A673 (cell line): ENCODE results near the gene ARID3A. TPM values are rescaled to one million over a fixed set of nuclear protein-coding genes. Genes with fewer than 3 reads are reported as not detected.

Experiments used
- BruUV-seq: library from RNA; stranded (reverse); fragments of 400-500 nt; replicated peaks from 2 replicates; lab custom pipeline; 2021; lab: Mats Ljungman, UMichigan
- CTCF ChIA-PET: fragments of 300-600 bp; sonication (Branson Sonifier 250); formaldehyde crosslinking; loops from one replicate; lab custom pipeline; 2022; ENCODE audit warnings: antibody characterized with exemption; lab: Charles Lee
- POLR2A ChIA-PET: fragments of 300-600 bp; sonication (Branson Sonifier 250); formaldehyde crosslinking; loops from one replicate; lab custom pipeline; 2022; ENCODE audit warnings: antibody characterized with exemption; ENCODE audit not compliant: low non-redundant PET; lab: Charles Lee
- DNase-seq: peaks from one replicate; pipeline ENCODE4 v3.0.0-alpha.2; 2015; ENCODE audit warnings: low spot score
- H3K27ac ChIP-seq: fragments of 200-600 bp; sonication (generic); 2 replicates; pipeline ENCODE4 v1.5.1; 2016; ENCODE audit warnings: mixed run types, low read depth, mild to moderate bottlenecking, mixed read lengths, antibody characterized with exemption, low read length; ENCODE audit not compliant: poor library complexity, severe bottlenecking
- H3K27me3 ChIP-seq: fragments of 200-600 bp; sonication (generic); replicated peaks from 2 replicates; pipeline ENCODE4 v1.6.1; 2017; ENCODE audit warnings: mixed run types, low read depth, mild to moderate bottlenecking, mixed read lengths, antibody characterized with exemption, low read length; ENCODE audit not compliant: insufficient read depth, poor library complexity
- H3K36me3 ChIP-seq: fragments of 200-600 bp; sonication (generic); 2 replicates; pipeline ENCODE4 v1.6.1; 2016; ENCODE audit warnings: mixed run types, mild to moderate bottlenecking, mixed read lengths, antibody characterized with exemption, low read length; ENCODE audit not compliant: insufficient read depth, poor library complexity, severe bottlenecking
- H3K4me1 ChIP-seq: fragments of 200-600 bp; sonication (generic); 2 replicates; pipeline ENCODE4 v1.6.1; 2017; ENCODE audit warnings: mixed run types, mild to moderate bottlenecking, mixed read lengths, antibody characterized with exemption, low read length; ENCODE audit not compliant: insufficient read depth, poor library complexity, severe bottlenecking
- H3K4me3 ChIP-seq: fragments of 200-600 bp; sonication (generic); 2 replicates; pipeline ENCODE4 v1.5.1; 2016; ENCODE audit warnings: low read depth, mixed run types, mild to moderate bottlenecking, mixed read lengths, low read length; ENCODE audit not compliant: poor library complexity, severe bottlenecking
- H3K9me3 ChIP-seq: fragments of 200-600 bp; sonication (generic); 2 replicates; pipeline ENCODE4 v1.6.1; 2016; ENCODE audit warnings: mixed run types, low read depth, mild to moderate bottlenecking, mixed read lengths, antibody characterized with exemption, low read length; ENCODE audit not compliant: poor library complexity, severe bottlenecking
- EZH2 ChIP-seq: fragments of 200-600 bp; sonication (generic); IDR thresholded peaks from 2 replicates; pipeline ENCODE4 v1.6.1; 2017; ENCODE audit warnings: borderline replicate concordance, low read depth, mild to moderate bottlenecking, mixed read lengths, antibody characterized with exemption, low read length; ENCODE audit not compliant: poor library complexity, severe bottlenecking
- intact Hi-C: fragments of 100-400 bp; cut with micrococcal nuclease; formaldehyde crosslinking; loops from one replicate; pipeline ENCODE4 v1.10.0; 2022; ENCODE audit not compliant: unreplicated experiment
- total RNA-seq: library from RNA; stranded (reverse); gene quantifications from 2 replicates; pipeline ENCODE4 v1.2.3, GENCODE V29; 2021
- TF ChIP-seq, protein P1 (sequence below): fragments of 300-800, 200-600 bp; sonication (generic); conservative IDR thresholded peaks from 2 replicates; pipeline ENCODE4 v1.5.1; 2017; ENCODE audit warnings: low read depth, mild to moderate bottlenecking, antibody characterized with exemption, low read length, moderate library complexity, mixed read lengths

ARID3A gene
- total RNA-seq, 1 experiment from 2014 or later: 19.6 TPM

DNA sequence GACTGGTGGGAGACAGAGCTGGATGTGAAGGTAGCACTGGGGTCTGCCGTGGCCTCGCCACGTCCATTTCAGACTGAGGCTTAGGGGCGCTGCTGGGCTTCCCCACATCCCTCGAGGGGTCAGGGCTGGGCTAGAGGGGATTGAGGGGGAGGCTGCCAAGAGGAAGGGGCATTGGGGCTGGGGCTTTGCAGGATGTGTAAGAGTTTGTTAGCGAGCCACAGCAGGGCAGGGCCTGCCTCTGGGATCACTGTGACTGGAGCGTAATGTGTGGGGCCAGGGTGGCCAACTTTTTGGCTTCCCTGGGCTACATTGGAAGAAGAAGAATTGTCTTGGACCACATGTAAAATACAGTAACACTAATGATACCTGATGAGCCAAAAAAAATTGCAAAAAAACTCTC, 14.1 kb downstream of the ARID3A start:
- ChIA-PET CTCF (no interaction called here), POLR2A (no interaction called here)
- H3K27me3 ChIP-seq: no peaks in the 10 kb centered on the region
- BruUV-seq: no TSS peak
- peaks cover 14% of the 10 kb centered on the region for H3K4me1 ChIP-seq
- peak overlapping the region; percentile 41 for H3K27ac ChIP-seq
- H3K9me3 ChIP-seq: no peaks in the 10 kb centered on the region
- H3K36me3 ChIP-seq: no peaks in the 10 kb centered on the region
- TF ChIP-seq, protein P1, sequence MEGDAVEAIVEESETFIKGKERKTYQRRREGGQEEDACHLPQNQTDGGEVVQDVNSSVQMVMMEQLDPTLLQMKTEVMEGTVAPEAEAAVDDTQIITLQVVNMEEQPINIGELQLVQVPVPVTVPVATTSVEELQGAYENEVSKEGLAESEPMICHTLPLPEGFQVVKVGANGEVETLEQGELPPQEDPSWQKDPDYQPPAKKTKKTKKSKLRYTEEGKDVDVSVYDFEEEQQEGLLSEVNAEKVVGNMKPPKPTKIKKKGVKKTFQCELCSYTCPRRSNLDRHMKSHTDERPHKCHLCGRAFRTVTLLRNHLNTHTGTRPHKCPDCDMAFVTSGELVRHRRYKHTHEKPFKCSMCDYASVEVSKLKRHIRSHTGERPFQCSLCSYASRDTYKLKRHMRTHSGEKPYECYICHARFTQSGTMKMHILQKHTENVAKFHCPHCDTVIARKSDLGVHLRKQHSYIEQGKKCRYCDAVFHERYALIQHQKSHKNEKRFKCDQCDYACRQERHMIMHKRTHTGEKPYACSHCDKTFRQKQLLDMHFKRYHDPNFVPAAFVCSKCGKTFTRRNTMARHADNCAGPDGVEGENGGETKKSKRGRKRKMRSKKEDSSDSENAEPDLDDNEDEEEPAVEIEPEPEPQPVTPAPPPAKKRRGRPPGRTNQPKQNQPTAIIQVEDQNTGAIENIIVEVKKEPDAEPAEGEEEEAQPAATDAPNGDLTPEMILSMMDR: no peak
- TF ChIP-seq EZH2: no peak
- intact Hi-C loops: no loop called here
- DNase-seq: no peak
- H3K4me3 ChIP-seq: no peak overlapping the region

DNA sequence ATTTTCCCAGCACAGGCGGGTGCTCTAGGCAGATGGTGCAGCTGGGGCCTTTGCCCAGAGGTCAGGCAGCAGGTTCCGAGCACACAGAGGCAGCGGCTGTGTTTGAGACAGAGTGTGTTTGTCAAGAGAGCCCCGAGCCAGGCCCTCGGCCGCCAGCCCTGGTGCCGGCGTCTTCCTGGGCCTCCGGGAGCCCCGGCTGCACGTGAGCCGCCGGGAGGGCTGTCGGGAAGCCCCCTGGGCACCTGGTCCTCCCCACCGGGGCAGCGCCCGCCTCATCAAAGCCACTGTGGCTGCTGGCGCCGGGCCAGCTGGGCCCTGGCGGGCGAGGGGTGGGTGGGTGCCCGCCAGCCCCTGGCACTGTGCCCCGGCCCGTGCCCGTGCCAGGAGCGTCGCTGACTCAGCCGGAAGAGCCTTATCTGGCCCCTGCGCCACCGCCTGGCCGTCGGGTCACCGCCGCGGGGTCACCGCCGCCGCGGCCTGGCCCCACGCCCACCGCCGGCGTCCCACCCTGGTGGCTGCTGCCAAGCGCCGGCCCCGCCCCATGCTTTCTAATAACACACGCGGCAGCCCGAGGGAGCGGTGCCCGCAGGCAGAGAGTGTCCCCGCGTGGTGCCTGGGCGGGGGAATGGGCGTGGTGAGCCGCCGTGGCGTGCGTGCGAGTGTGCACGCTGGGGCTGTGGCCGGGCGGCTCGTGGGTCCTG, 14.9 kb downstream of the ARID3A start:
- Histone ChIP-seq H3K36me3 (no peaks in the 10 kb centered on the region), H3K27ac (peak overlapping the region; percentile 41)
- no TSS peak for BruUV-seq

DNA sequence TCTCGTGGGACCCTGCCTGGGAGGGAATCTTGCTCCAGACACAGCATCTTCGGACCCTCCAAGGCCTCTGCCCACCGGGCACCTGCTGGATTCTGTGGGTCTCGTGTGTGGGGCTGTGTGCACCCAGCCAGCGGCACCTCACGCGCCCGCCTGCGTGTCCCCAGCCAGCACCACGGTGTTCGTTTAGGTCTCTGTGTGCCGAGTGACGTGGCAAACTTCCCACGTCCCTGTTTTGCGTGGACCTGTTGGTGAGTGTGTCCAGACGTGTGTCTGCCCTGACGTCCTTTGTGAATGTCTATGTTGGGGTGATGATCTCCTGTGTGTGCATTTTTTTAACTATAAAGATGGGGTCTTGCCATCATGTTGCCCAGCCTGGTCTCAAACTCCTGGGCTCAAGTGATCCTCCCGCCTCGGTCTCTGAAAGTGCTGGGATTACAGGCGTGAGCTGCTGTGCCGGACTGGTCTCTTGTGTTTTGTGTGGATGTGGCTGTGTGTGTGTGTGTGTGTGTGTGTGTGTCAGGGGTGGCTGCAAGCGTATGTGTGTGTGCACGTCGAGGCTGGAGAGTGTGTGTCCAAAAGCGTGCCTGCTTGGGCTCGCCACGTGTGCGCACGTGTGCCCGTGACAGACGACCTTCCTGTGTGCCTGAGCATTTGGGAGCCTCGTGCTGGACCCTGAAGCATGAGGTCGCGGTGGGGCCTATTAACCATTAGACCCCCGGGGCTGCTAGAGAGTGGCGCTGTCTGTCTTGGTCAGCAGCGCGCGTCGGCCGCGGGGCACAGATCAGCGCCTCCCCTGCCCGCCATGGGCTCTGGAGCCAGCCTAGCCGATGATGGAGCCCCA, 15.7 kb downstream of the ARID3A start:
- Histone ChIP-seq H3K9me3 (no peaks in the 10 kb centered on the region), H3K36me3 (no peaks in the 10 kb centered on the region), H3K4me1 (peaks cover 14% of the 10 kb centered on the region), H3K27me3 (no peaks in the 10 kb centered on the region), H3K27ac (peak overlapping the region; percentile 41), H3K4me3 (peak overlapping the region; percentile 35)
- POLR2A ChIA-PET: no interaction called here
- no TSS peak for BruUV-seq
- TF ChIP-seq, protein P1: no peak
- no peak for TF ChIP-seq EZH2
- intact Hi-C loops: no loop called here
- DNase-seq: no peak
- CTCF ChIA-PET: no interaction called here

More for the DNA sequence above, 14.9 kb downstream of the ARID3A start:
- intact Hi-C loops: no loop called here
- ChIA-PET CTCF (no interaction called here), POLR2A (no interaction called here)
- Histone ChIP-seq H3K27me3 (no peaks in the 10 kb centered on the region), H3K4me3 (peak overlapping the region; percentile 35), H3K4me1 (peaks cover 14% of the 10 kb centered on the region), H3K9me3 (no peaks in the 10 kb centered on the region)
- no peak for TF ChIP-seq EZH2
- TF ChIP-seq, protein P1: no peak
- peak; percentile 70 for DNase-seq
